GM12878 (cell line): Measurements from ENCODE around the gene STX8. TPM values are rescaled to one million over a fixed set of nuclear protein-coding genes. Genes with fewer than 3 reads are reported as not detected.

Source experiments
- ATAC-seq: fragments of 200-7000 bp; cut with Tn5 transposase; 3 replicates; pipeline ENCODE4 v1.9.1; 2020; ENCODE audit warnings: mild to moderate bottlenecking, moderate library complexity
- BruUV-seq: library from RNA; stranded (reverse); fragments of 400-500 nt; replicated peaks from 2 replicates; lab custom pipeline; 2021; lab: Mats Ljungman, UMichigan
- CTCF ChIA-PET: fragments of 300-600 bp; sonication (Branson Sonifier 250); formaldehyde crosslinking; extraction: SDS; loops from one replicate; lab custom pipeline; 2021; ENCODE audit warnings: inconsistent platforms; lab: Yijun Ruan, JAX
- POLR2A ChIA-PET: fragments of 350-600 bp; formaldehyde crosslinking; extraction: SDS; loops from one replicate; lab custom pipeline; 2021; ENCODE audit warnings: inconsistent platforms; lab: Charles Lee
- RAD21 ChIA-PET: fragments of 300-600 bp; sonication (Branson Sonifier 250); formaldehyde crosslinking; loops from one replicate; lab custom pipeline; 2023; ENCODE audit warnings: antibody characterized with exemption; ENCODE audit not compliant: unreplicated experiment; lab: Charles Lee
- SMC1A ChIA-PET: fragments of 300-600 bp; sonication (Branson Sonifier 250); formaldehyde crosslinking; loops from one replicate; lab custom pipeline; 2023; ENCODE audit not compliant: unreplicated experiment, uncharacterized antibody; lab: Charles Lee
- DNase-seq: peaks from one replicate; pipeline ENCODE4 v3.0.0-alpha.2; 2011; ENCODE audit warnings: low read depth, low spot score
- FAIRE-seq: peaks from 3 replicates; lab custom pipeline; 2011; peaks lifted over from hg19 to GRCh38; lab: Jason Lieb, UNC
- H2AFZ ChIP-seq: 2 replicates; pipeline ENCODE4 v1.6.0; 2011; ENCODE audit warnings: low read depth, low read length, control low read depth; ENCODE audit not compliant: control insufficient read depth
- H3K27ac ChIP-seq: 2 replicates; pipeline ENCODE4 v1.5.1; 2011; ENCODE audit warnings: control low read depth; ENCODE audit not compliant: control insufficient read depth, insufficient read depth
- H3K27me3 ChIP-seq, 2 experiments: replicated peaks in 1 of 2; 2 replicates each; pipeline versions ENCODE4 v1.6.0 to v1.6.1; 2011; ENCODE audit warnings: low read length in 1 of 2; ENCODE audit not compliant: control insufficient read depth in 2 of 2, insufficient read depth in 2 of 2
- H3K36me3 ChIP-seq, 2 experiments: 2 replicates each; pipeline ENCODE4 v1.5.1; 2011; ENCODE audit warnings: low read length in 1 of 2; ENCODE audit not compliant: control insufficient read depth in 2 of 2, insufficient read depth in 2 of 2
- H3K4me1 ChIP-seq: 2 replicates; pipeline ENCODE4 v1.6.1; 2011; ENCODE audit warnings: mild to moderate bottlenecking, low read length, moderate library complexity, mixed read lengths; ENCODE audit not compliant: control insufficient read depth, insufficient read depth
- H3K4me2 ChIP-seq: 2 replicates; pipeline ENCODE4 v1.6.0; 2011; ENCODE audit warnings: control low read depth; ENCODE audit not compliant: control insufficient read depth, insufficient read depth
- H3K4me3 ChIP-seq: fragments of 200-600 bp; sonication (generic); 2 replicates; pipeline ENCODE4 v1.5.1; 2016
- H3K79me2 ChIP-seq: 2 replicates; pipeline ENCODE4 v1.6.0; 2011; ENCODE audit warnings: low read length; ENCODE audit not compliant: control insufficient read depth, insufficient read depth
- H3K9ac ChIP-seq: 2 replicates; pipeline ENCODE4 v1.8.0; 2011; ENCODE audit warnings: low read length, control low read depth, mixed read lengths; ENCODE audit not compliant: control insufficient read depth, insufficient read depth
- H3K9me3 ChIP-seq: replicated peaks from 3 replicates; pipeline ENCODE4 v1.5.1; 2011; ENCODE audit warnings: mild to moderate bottlenecking, low read length; ENCODE audit not compliant: control insufficient read depth, insufficient read depth
- H4K20me1 ChIP-seq: 2 replicates; pipeline ENCODE4 v1.6.0; 2011; ENCODE audit not compliant: control insufficient read depth, insufficient read depth
- CREB1 ChIP-seq: IDR thresholded peaks from 2 replicates; pipeline ENCODE4 v1.6.1; 2012; ENCODE audit warnings: low read depth, mild to moderate bottlenecking, inconsistent platforms
- MTA2 ChIP-seq: fragments of 450-650 bp; IDR thresholded peaks from 2 replicates; pipeline ENCODE4 v1.6.1; 2016; ENCODE audit warnings: low read depth, mild to moderate bottlenecking, moderate library complexity
- MYC ChIP-seq: IDR thresholded peaks from 2 replicates; pipeline ENCODE4 v1.6.1; 2011; ENCODE audit warnings: mild to moderate bottlenecking, low read length, moderate library complexity, inconsistent platforms; ENCODE audit not compliant: insufficient read depth, insufficient replicate concordance, insufficient read length, severe bottlenecking
- SMAD1 ChIP-seq: fragments of 450-650 bp; IDR thresholded peaks from 2 replicates; pipeline ENCODE4 v1.6.1; 2018; ENCODE audit warnings: mild to moderate bottlenecking, low read depth; ENCODE audit not compliant: partially characterized antibody
- SPI1 ChIP-seq: IDR thresholded peaks from 2 replicates; pipeline ENCODE4 v1.6.1; 2011; ENCODE audit warnings: low read depth, mild to moderate bottlenecking, low read length, moderate library complexity, borderline replicate concordance; ENCODE audit not compliant: insufficient read depth
- WGBS: methylation state at CpG from one replicate; pipeline ENCODE4 v1.1.6; 2016; ENCODE audit warnings: low lambda C conversion rate; ENCODE audit not compliant: insufficient replicate concordance, insufficient coverage; ENCODE audit errors: missing lambda C conversion rate; 5-methylcytosine and 5-hydroxymethylcytosine counted together
- in situ Hi-C: fragments of 300-500 bp; cut with MboI; formaldehyde crosslinking; loops from 9 replicates; pipeline ENCODE4 v1.14.3; 2018; ENCODE audit warnings: mixed read lengths
- intact Hi-C: fragments of 100-400 bp; cut with micrococcal nuclease; formaldehyde crosslinking; loops from one replicate; pipeline ENCODE4 v1.14.2; 2022; ENCODE audit not compliant: unreplicated experiment
- polyA plus RNA-seq, 11 experiments: library from polyadenylated mRNA; depleted of rRNA in 4 of 11; unstranded in 6 of 11; stranded (reverse) in 5 of 11; fragments of >200 nt; fragmentation: Nextera tagmentation in 4 of 11; fragmentation: Illumina TruSeq in 1 of 11; extraction: Ambion mirVana in 4 of 11; extraction: Trizol in 1 of 11; gene quantifications; 1 replicate in 1 of 11; 2 replicates in 10 of 11; pipeline versions ENCODE4 v1.2.1 to v1.2.3, GENCODE V29; 2011 to 2016; ENCODE audit warnings: inconsistent platforms in 2 of 11, missing spikeins in 2 of 11, low read depth in 1 of 11
- total RNA-seq, 4 experiments: library from RNA; depleted of rRNA in 3 of 4; stranded (reverse); fragments of >200 nt in 3 of 4; fragmentation: Illumina TruSeq in 1 of 4; extraction: Trizol in 1 of 4; gene quantifications; 2 replicates each; pipeline versions ENCODE4 v1.2.1 to v1.2.3, GENCODE V29; 2013 to 2021
- TF ChIP-seq, protein P1 (sequence below): IDR thresholded peaks from 2 replicates; pipeline ENCODE4 v1.6.1; 2012; ENCODE audit warnings: low read depth, low read length, improper control_type of control experiment

The STX8 gene
- total and polyA plus RNA-seq, 10 of the 15 experiments (the other 5 are each of a cell fraction or from before 2014, with no cell fraction given): 47.9 to 151 (median 72.9) TPM

DNA sequence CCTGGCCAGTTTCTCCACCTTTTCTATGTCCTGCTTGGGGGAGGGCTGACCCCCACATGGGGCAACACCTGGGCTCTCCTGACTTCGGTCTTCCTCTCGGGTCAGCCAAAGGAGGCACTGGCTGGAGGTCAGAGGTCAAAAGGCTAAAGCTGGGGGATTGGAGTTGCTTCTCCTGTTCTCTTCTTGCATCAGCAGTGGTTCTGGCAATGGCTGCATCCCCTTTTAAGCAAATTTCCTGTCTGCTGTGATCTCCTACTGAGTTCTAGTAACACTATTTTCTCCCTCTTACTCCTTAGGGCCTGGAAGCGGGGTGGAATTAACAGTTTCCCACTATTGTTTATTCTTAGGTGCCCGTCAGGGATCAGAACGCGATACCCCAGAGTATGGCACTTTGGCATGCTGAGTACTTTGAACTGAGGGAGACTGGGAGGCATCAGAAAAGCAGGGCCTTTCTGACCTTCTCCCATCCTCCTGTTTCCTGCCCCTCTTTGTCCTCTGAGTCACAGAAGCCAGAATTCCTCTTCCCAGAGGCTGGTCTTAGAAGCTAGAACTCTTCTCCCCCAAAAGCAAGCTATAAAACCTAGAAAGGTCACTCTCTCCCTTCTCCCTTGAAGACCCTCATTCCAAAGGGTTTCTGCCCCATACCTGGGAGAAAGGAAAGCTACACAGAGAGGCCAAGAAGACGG, 268.2 kb downstream of the STX8 start:
- no peaks in the 10 kb centered on the region for H3K36me3 ChIP-seq
- SMC1A ChIA-PET: no interaction called here
- POLR2A ChIA-PET: no interaction called here
- FAIRE-seq (no peak), DNase-seq (no peak), ATAC-seq (no peak)
- no peak overlapping the region for H3K27ac ChIP-seq
- H3K4me2 ChIP-seq: no peak overlapping the region
- H3K79me2 ChIP-seq: no peaks in the 10 kb centered on the region
- H2AFZ ChIP-seq: no peak overlapping the region
- no peaks in the 10 kb centered on the region for H4K20me1 ChIP-seq
- intact Hi-C loops: no loop called here
- RAD21 ChIA-PET: no interaction called here
- no peak overlapping the region for H3K9ac ChIP-seq
- H3K27me3 ChIP-seq: no peaks in the 10 kb centered on the region
- H3K4me3 ChIP-seq: no peak overlapping the region
- WGBS: 74% methylated on average over 7 of the region's 7 CpGs
- no TSS peak for BruUV-seq
- H3K9me3 ChIP-seq: no peaks in the 10 kb centered on the region
- in situ Hi-C loops: no loop called here
- TF ChIP-seq CREB1 (no peak), MTA2 (no peak), SPI1 (no peak), SMAD1 (no peak), MYC (no peak)
- TF ChIP-seq, protein P1, sequence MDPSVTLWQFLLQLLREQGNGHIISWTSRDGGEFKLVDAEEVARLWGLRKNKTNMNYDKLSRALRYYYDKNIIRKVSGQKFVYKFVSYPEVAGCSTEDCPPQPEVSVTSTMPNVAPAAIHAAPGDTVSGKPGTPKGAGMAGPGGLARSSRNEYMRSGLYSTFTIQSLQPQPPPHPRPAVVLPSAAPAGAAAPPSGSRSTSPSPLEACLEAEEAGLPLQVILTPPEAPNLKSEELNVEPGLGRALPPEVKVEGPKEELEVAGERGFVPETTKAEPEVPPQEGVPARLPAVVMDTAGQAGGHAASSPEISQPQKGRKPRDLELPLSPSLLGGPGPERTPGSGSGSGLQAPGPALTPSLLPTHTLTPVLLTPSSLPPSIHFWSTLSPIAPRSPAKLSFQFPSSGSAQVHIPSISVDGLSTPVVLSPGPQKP: no peak
- no peaks in the 10 kb centered on the region for H3K4me1 ChIP-seq
- CTCF ChIA-PET: no interaction called here
